HepG2 (cell line): ENCODE results near the gene OR6C65. TPM values are rescaled to one million over a fixed set of nuclear protein-coding genes. Genes with fewer than 3 reads are reported as not detected.
"Not testable (repeated sequence)": the region's sequence is repeated elsewhere in the genome, so short reads cannot be mapped to it uniquely, and the experiment has no call there.

Experiments
- ATAC-seq: fragments of 200-7000 bp; cut with Tn5 transposase; 3 replicates; pipeline ENCODE4 v1.9.1; 2020; ENCODE audit warnings: mild to moderate bottlenecking, moderate library complexity
- BruUV-seq: library from RNA; stranded (reverse); fragments of 400-500 nt; replicated peaks from 2 replicates; lab custom pipeline; 2021; lab: Mats Ljungman, UMichigan
- CTCF ChIA-PET: fragments of 300-600 bp; formaldehyde crosslinking; extraction: SDS; loops from one replicate; lab custom pipeline; 2021; ENCODE audit warnings: low total read pairs, inconsistent platforms, low intra/inter-chr PET ratio; lab: Yijun Ruan, JAX
- POLR2A ChIA-PET: fragments of 350-600 bp; sonication (Branson Sonifier 250); formaldehyde crosslinking; loops from one replicate; lab custom pipeline; 2020; ENCODE audit warnings: antibody characterized with exemption, inconsistent platforms; lab: Yijun Ruan, JAX
- DNase-seq: peaks from one replicate; pipeline ENCODE4 v3.0.0-alpha.2; 2015; ENCODE audit warnings: low spot score
- FAIRE-seq: peaks from 3 replicates; lab custom pipeline; 2011; peaks lifted over from hg19 to GRCh38; lab: Jason Lieb, UNC
- H2AFZ ChIP-seq: one replicate; pipeline ENCODE4 v1.6.1; 2011; ENCODE audit warnings: low read length, inconsistent platforms
- H3K27ac ChIP-seq: fragments of 300-600 bp; 3 replicates; pipeline ENCODE4 v1.8.0; 2011; ENCODE audit warnings: mixed run types, mild to moderate bottlenecking, mixed read lengths, low read length, inconsistent platforms; ENCODE audit not compliant: insufficient read depth; ENCODE audit errors: extremely low read length
- H3K27me3 ChIP-seq, 2 experiments: fragments of 200-600 bp in 1 of 2; 2 replicates in 1 of 2; 3 replicates in 1 of 2; pipeline versions ENCODE4 v1.6.0 to v1.8.0; 2011; ENCODE audit warnings: low read length in 2 of 2, mild to moderate bottlenecking in 2 of 2, moderate library complexity in 2 of 2, inconsistent platforms in 1 of 2; ENCODE audit not compliant: insufficient read depth in 2 of 2, control insufficient read depth in 1 of 2
- H3K36me3 ChIP-seq, 2 experiments: fragments of 200-600 bp in 1 of 2; replicated peaks in 1 of 2; 2 replicates in 1 of 2; 3 replicates in 1 of 2; pipeline versions ENCODE4 v1.5.1 to v1.8.0; 2011; ENCODE audit warnings: low read length in 2 of 2, inconsistent platforms in 1 of 2; ENCODE audit not compliant: insufficient read depth in 2 of 2, control insufficient read depth in 1 of 2
- H3K4me1 ChIP-seq: 2 replicates; pipeline ENCODE4 v1.5.1; 2012; ENCODE audit warnings: low read length, inconsistent platforms; ENCODE audit not compliant: insufficient read depth
- H3K4me2 ChIP-seq: 2 replicates; pipeline ENCODE4 v1.6.0; 2011; ENCODE audit warnings: low read depth, low read length, inconsistent platforms
- H3K4me3 ChIP-seq, 3 experiments: fragments of 200-600 bp in 1 of 3; sonication (generic), shearing (Covaris generic) in 1 of 3; replicated peaks in 1 of 3; 2 replicates each; pipeline ENCODE4 v1.5.1; 2011 to 2016; ENCODE audit warnings: low read length in 3 of 3, inconsistent platforms in 2 of 3, low read depth in 2 of 3, mild to moderate bottlenecking in 2 of 3, control low read depth in 1 of 3, mixed read lengths in 1 of 3; ENCODE audit not compliant: insufficient read depth in 1 of 3
- H3K79me2 ChIP-seq: one replicate; pipeline ENCODE4 v1.6.1; 2011; ENCODE audit warnings: low read length, inconsistent platforms; ENCODE audit not compliant: insufficient read depth
- H3K9ac ChIP-seq: 2 replicates; pipeline ENCODE4 v1.6.0; 2011; ENCODE audit warnings: mild to moderate bottlenecking, low read depth, low read length, inconsistent platforms; ENCODE audit not compliant: insufficient read depth
- H3K9me3 ChIP-seq: 2 replicates; pipeline ENCODE4 v1.5.1; 2012; ENCODE audit warnings: mild to moderate bottlenecking, low read length
- H4K20me1 ChIP-seq: 2 replicates; pipeline ENCODE4 v1.6.0; 2011; ENCODE audit warnings: inconsistent platforms, mild to moderate bottlenecking, low read length, moderate library complexity; ENCODE audit not compliant: insufficient read depth
- ATAD3A ChIP-seq: sonication (generic); formaldehyde crosslinking; IDR thresholded peaks from 2 replicates; pipeline ENCODE4 v1.4.0; 2020; ENCODE audit warnings: missing genetic modification reagents
- ATF3 ChIP-seq: sonication (generic); formaldehyde crosslinking; IDR thresholded peaks from 2 replicates; pipeline ENCODE4 v1.4.0; 2020; ENCODE audit warnings: missing genetic modification reagents
- DRAP1 ChIP-seq: IDR thresholded peaks from 2 replicates; pipeline ENCODE4 v1.6.1; 2016; ENCODE audit warnings: missing genetic modification reagents, missing compliant biosample characterization
- EZH2 ChIP-seq: conservative IDR thresholded peaks from 2 replicates; pipeline ENCODE4 v1.6.1; 2012; ENCODE audit warnings: mild to moderate bottlenecking, low read depth, low read length, moderate library complexity
- PITX1 ChIP-seq: sonication (generic); formaldehyde crosslinking; IDR thresholded peaks from 2 replicates; pipeline ENCODE4 v1.5.1; 2020; ENCODE audit warnings: mild to moderate bottlenecking, missing genetic modification reagents
- SIN3A ChIP-seq: IDR thresholded peaks from 2 replicates; pipeline ENCODE4 v1.6.1; 2011; ENCODE audit warnings: low read depth, mild to moderate bottlenecking, control low read depth, low read length, borderline replicate concordance
- SP140L ChIP-seq: sonication (generic); formaldehyde crosslinking; IDR thresholded peaks from 2 replicates; pipeline ENCODE4 v1.4.0; 2020; ENCODE audit warnings: missing genetic modification reagents, borderline replicate concordance
- ZBTB43 ChIP-seq: sonication (generic); formaldehyde crosslinking; conservative IDR thresholded peaks from 2 replicates; pipeline ENCODE4 v1.4.0; 2020; ENCODE audit warnings: missing genetic modification reagents
- ZNF446 ChIP-seq: sonication (generic); formaldehyde crosslinking; IDR thresholded peaks from 2 replicates; pipeline ENCODE4 v1.5.0; 2020; ENCODE audit warnings: mild to moderate bottlenecking, missing genetic modification reagents
- ZNF790 ChIP-seq: sonication (generic); formaldehyde crosslinking; IDR thresholded peaks from 2 replicates; pipeline ENCODE4 v1.8.0; 2022; ENCODE audit warnings: missing genetic modification reagents, mild to moderate bottlenecking, borderline replicate concordance
- ZNF850 ChIP-seq: sonication (generic); formaldehyde crosslinking; conservative IDR thresholded peaks from 2 replicates; pipeline ENCODE4 v1.9.0; 2021; ENCODE audit warnings: mild to moderate bottlenecking, missing genetic modification reagents
- WGBS: methylation state at CpG from one replicate; pipeline ENCODE4 v1.1.6; 2017; ENCODE audit warnings: low lambda C conversion rate; 5-methylcytosine and 5-hydroxymethylcytosine counted together
- in situ Hi-C: cut with HindIII; loops from 2 replicates; pipeline ENCODE4 v1.10.0; 2017; ENCODE audit warnings: low pct_unique_long_range_greater_than_20kb; ENCODE audit not compliant: extremely low pct_ligation_motif_present
- intact Hi-C: fragments of 100-400 bp; cut with micrococcal nuclease; formaldehyde crosslinking; loops from one replicate; pipeline ENCODE4 v1.10.0; 2022; ENCODE audit not compliant: unreplicated experiment
- polyA plus RNA-seq, 8 experiments: library from polyadenylated mRNA; depleted of rRNA in 3 of 8; stranded (reverse) in 7 of 8; unstranded in 1 of 8; fragments of >200 nt; fragmentation: Illumina TruSeq in 4 of 8; extraction: Trizol in 4 of 8; gene quantifications; 2 replicates each; pipeline versions ENCODE4 v1.2.1 to v1.2.3, GENCODE V29; 2011 to 2016; ENCODE audit warnings: low read depth in 4 of 8, missing spikeins in 1 of 8, mixed read lengths in 1 of 8; ENCODE audit not compliant: insufficient read depth in 1 of 8
- total RNA-seq, 5 experiments: library from RNA; depleted of rRNA; stranded (reverse); fragments of >200 nt; fragmentation: Illumina TruSeq; extraction: Trizol; gene quantifications; 2 replicates each; pipeline ENCODE4 v1.2.3, GENCODE V29; 2016; ENCODE audit warnings: low read depth in 1 of 5

The OR6C65 gene
- total and polyA plus RNA-seq, 2 of the 13 experiments (the other 11 are each of a cell fraction or from before 2014, with no cell fraction given), result not detected

- FAIRE-seq, result not testable (repeated sequence)
- 0% methylated on average over 2 of the region's 34 CpGs for WGBS
These were observed 14.6 kb downstream of the OR6C65 start for GRCh38 chr12:55414889-55415288.

GRCh38 chr12:55416961-55417360, 16.6 kb downstream of the OR6C65 start:
- in situ Hi-C loops (no loop called here), intact Hi-C loops (no loop called here)
- no peaks in the 10 kb centered on the region for H3K27me3 ChIP-seq
- no peaks in the 10 kb centered on the region for H3K36me3 ChIP-seq
- H3K27ac ChIP-seq, result no peak overlapping the region
- H3K9me3 ChIP-seq, result no peaks in the 10 kb centered on the region
- H2AFZ ChIP-seq, result no peak overlapping the region
- BruUV-seq, result no TSS peak
- 50% methylated on average over 1 of the region's 1 CpG for WGBS
- H3K79me2 ChIP-seq, result no peaks in the 10 kb centered on the region
- TF ChIP-seq ATF3 (CRISPR knock-in tag), result no peak
- no peak for TF ChIP-seq PITX1 (CRISPR knock-in tag)
- TF ChIP-seq ZNF850, result no peak
- TF ChIP-seq SP140L (CRISPR knock-in tag), result no peak
- TF ChIP-seq ZBTB43 (CRISPR knock-in tag), result no peak
- no peak for TF ChIP-seq EZH2
- no peak for TF ChIP-seq ATAD3A (CRISPR knock-in tag)
- TF ChIP-seq ZNF446 (CRISPR knock-in tag), result no peak
- no peak for TF ChIP-seq SIN3A
- TF ChIP-seq ZNF790 (CRISPR knock-in tag), result no peak
- no peak for TF ChIP-seq DRAP1 (CRISPR knock-in tag)
- H3K4me3 ChIP-seq, result no peak overlapping the region
- H3K4me1 ChIP-seq, result peaks cover 7% of the 10 kb centered on the region; the same call in 1 of the 2 replicates
- no peak overlapping the region for H3K4me2 ChIP-seq
- ChIA-PET CTCF (no interaction called here), POLR2A (no interaction called here)
- FAIRE-seq (no peak), ATAC-seq (no peak), DNase-seq (no peak)
- H3K9ac ChIP-seq, result no peak overlapping the region
- H4K20me1 ChIP-seq, result no peaks in the 10 kb centered on the region

More at GRCh38 chr12:55414889-55415288, 14.6 kb downstream of the OR6C65 start:
- H4K20me1 ChIP-seq, H3K27me3 ChIP-seq, H3K36me3 ChIP-seq, H3K79me2 ChIP-seq, CTCF ChIA-PET, in situ Hi-C loops, H3K27ac ChIP-seq, H2AFZ ChIP-seq, DNase-seq, BruUV-seq, intact Hi-C loops, H3K4me1 ChIP-seq, POLR2A ChIA-PET, H3K9ac ChIP-seq, H3K9me3 ChIP-seq: not testable (repeated sequence)
- Histone ChIP-seq H3K4me3 (peak overlapping the region; percentile 18 to 34 (median 29); a peak in 4 of 6 replicates), H3K4me2 (peak overlapping the region; percentile 59)
- peak; percentile 78 for ATAC-seq
